ENCODE measurements around the gene EML4. TPM values are rescaled to one million over a fixed set of nuclear protein-coding genes. Genes with fewer than 3 reads are reported as not detected.

The EML4 gene
- total RNA-seq, 1 experiment from 2014 or later = 128 TPM

Other genes starting within 250 kb of the EML4 start
- gene PKDCC, start 121.3 kb upstream of the EML4 start, total RNA-seq (2014; rRNA removed; shearing (Covaris generic)) = 361 and 363 TPM in 2 replicates
- 306 and 322 TPM in 2 replicates for gene COX7A2L, start 191.9 kb downstream of the EML4 start, total RNA-seq (2014; rRNA removed; shearing (Covaris generic))

All from SJCRH30 (cell line).